Measurements from ENCODE around the gene IBA57.

The IBA57 gene

DNA sequence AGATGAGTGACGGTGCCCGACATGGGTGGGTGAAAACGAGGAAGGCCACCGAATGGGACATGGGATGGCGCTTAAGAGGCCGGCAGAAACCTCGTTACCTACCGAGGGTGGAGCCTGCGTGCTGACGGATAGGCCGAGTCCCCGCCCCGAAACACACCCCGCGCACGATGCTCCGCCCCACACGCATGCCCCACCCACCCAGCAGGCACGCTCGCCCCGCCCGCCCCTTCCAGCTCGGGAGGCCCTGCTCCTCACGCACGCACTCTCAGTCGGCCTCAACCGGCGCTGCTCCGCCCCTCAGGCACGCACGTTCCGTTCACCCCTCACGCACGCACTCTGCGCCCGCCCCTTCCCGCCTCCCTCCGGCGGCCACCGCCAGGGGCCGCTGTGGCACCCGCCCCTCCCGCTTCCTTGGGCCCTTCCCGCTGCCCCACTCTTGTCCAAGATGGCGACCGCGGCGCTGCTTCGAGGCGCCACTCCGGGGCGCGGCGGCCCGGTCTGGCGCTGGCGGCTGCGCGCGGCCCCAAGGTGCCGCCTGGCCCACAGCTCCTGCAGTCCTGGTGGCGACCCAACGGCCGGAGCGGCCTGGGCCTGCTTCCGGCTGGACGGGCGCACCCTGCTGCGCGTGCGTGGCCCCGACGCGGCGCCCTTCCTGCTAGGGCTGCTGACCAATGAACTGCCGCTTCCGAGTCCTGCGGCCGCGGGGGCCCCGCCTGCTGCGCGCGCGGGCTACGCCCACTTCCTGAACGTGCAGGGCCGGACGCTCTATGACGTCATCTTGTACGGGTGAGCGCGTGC, at the start of gene IBA57:
Gene IBA57 (plus strand): TSS at position 433 of the 798 bp plus-strand sequence. CDS start 13 bp downstream, at position 446.
- DNase-seq: peak; percentile 100

DNA sequence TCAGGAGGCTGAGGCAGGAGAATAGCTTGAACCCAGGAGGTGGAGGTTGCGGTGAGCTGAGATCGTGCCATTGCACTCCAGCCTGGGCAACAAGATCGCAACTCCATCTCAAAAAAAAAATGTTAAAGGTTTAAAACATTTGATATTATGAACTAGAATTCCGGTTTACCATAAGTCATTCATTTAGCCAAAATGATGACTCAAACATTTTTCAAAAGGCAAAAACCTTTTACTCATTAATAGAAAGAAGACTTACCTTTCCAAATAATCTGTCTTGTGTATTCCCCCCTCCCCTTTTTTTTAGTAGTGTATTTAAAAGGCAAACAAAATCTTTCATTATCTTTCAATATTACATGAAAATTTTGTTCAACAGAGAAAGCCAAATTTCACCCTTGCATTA, 48.3 kb upstream of the IBA57 start:
- DNase-seq: no peak

GRCh38 chr1:228118040-228118439, 47.6 kb upstream of the IBA57 start:
- DNase-seq: no peak

DNA sequence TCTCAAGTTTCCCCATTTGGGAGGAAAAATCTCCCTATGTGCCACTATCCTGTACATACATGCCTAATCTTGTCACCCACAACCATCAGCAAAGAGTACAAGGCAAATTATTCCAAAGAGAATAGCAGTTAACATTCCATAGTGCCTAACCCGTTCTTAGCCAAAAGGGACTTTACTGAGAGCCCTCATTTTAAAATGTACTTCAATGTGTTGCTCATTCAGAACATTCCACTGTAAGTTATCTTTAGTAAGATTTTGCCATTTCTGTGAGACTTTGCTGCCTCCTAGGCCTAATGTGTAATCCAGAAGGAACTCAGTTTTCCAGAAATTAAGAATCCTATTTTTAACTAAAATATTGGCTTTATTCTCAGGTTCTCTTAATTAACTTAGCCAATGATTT, 45.3 kb upstream of the IBA57 start:
- no peak for DNase-seq

GRCh38 chr1:228120857-228121489, 44.6 kb upstream of the IBA57 start:
- no peak for DNase-seq

- no peak for DNase-seq
These were observed 42.6 kb upstream of the IBA57 start for GRCh38 chr1:228122921-228123441.

DNA sequence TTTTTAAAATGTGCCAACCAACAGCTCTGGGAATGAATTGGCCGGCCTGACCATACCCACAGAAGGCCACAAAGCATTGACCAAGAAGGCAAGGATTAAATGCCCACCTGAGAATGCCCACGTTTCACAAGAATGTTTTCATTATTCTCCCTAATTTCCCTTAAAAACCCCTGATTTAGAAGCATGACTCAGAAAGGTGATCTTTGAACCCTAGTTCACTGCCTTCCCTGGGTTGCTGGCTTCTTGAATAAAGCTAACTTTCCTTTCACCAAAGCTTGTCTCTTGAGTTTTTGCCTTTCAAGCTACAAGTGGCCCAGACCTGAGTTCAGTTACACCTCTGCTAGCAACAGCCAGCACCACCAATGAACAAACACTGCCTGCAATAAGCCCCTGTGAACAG, 42.1 kb upstream of the IBA57 start:
- no peak for DNase-seq

- no peak for DNase-seq
These were observed 40.4 kb upstream of the IBA57 start for GRCh38 chr1:228125185-228125584.

DNA sequence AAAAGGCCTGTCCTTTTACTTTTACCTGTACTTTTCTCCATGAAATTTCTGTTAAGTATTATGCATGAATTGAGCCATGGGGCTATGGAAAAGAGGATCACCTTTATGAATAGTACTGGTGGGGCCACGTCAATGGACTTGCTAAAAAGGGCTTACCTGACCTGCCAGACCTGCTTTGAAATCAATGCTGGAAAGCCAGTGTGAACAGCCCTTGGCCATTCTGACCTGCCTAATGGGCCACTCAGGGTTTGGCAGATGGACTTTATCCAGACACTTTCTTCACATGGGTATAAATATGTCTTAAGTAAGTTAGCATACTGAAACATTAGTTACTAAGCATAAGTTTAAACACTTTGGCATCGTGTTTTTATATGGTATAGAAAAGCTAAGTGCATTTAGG, 33.8 kb upstream of the IBA57 start:
- no peak for DNase-seq

- no peak for DNase-seq
These were observed 31.0 kb upstream of the IBA57 start for GRCh38 chr1:228134591-228134990.

GRCh38 chr1:228136901-228137300, 28.7 kb upstream of the IBA57 start:
- no peak for DNase-seq

DNA sequence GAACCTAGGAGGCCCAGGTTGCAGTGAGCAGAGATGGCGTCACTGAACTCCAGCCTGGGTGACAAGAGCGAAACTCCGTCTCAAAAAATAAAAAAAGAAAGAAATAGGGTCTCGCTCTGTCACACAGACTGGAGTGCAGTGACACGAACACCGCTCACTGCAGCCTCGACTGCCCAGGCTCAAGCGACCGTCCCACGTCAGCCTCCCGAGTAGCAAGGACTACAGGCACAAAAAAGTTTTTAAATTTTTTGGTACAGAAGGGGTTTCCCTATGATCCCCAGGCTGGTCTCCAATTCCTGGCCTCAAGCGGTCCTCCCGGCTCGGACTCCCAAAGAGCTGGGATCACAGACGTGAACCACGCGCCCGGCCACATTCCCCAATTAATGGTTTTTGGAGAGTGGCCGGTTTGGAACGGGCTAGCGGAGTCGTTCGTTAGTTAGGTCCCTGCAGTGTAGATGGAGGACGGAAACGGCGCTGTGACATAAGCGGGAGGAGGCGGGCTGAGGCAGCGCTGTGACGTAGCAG, 26.1 kb upstream of the IBA57 start:
- no peak for DNase-seq

GRCh38 chr1:228139931-228140723, 25.5 kb upstream of the IBA57 start, which contains the start of gene GUK1:
Gene GUK1 (plus strand): TSS chr1:228140279. CDS start chr1:228140303, 24 bp downstream.
- DNase-seq: peak; percentile 100

DNA sequence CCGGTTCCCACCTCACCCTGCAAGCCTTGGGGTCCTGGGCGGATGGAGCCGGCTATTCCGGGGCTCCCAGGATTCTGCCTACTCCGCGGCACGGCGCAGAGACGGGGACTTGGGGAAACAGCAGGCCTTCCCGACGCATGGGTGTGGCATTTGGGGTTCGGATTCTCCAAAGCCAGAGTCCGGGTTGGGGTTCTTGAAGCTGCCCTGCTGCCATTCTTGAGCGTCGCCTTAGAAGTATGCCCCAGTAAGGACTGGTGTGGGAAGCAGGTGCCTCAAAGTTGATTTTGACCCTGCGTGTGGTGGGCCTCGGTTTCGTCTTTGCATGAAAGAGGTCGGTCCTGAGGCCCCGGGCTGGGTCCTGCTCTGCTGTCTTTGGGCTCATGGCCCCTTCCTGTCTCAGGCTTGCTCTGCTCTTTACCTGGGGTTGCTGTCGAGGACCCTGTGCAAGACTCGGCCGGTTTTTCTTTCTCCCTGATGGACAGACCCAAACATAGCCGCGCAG, 24.8 kb upstream of the IBA57 start:
- DNase-seq: no peak

GRCh38 chr1:228141226-228142044, 24.2 kb upstream of the IBA57 start:
- no peak for DNase-seq

DNA sequence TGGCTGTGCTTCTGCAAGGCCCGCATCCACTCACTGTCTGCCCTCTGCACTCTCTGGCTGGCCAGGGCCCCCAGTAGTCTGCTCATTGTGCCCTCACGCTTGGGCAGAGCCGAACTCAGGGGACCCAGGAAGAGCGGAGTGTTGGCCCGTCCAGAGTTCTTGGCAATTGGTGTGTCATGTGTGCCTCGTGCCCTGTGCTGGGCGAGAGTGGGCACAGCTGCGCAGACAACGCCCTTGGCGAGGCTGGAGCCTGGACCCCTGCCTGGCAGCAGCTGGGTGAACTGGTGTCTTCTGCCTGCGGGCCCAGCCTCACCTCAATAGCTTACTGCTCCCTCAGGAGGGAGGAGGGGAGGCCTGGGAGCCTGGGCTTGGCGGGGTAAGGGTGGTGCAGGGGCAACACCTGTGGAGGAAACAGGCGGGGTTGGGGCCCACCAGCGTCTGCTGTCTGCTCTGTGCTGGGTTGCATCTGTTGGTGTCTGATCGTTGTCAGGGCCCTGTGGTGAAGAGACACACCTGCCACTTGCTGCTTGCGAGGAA, 23.4 kb upstream of the IBA57 start:
- DNase-seq: no peak

GRCh38 chr1:228142701-228143136, 22.9 kb upstream of the IBA57 start:
- DNase-seq: no peak

GRCh38 chr1:228143480-228144192, 22.0 kb upstream of the IBA57 start:
- DNase-seq: no peak

DNA sequence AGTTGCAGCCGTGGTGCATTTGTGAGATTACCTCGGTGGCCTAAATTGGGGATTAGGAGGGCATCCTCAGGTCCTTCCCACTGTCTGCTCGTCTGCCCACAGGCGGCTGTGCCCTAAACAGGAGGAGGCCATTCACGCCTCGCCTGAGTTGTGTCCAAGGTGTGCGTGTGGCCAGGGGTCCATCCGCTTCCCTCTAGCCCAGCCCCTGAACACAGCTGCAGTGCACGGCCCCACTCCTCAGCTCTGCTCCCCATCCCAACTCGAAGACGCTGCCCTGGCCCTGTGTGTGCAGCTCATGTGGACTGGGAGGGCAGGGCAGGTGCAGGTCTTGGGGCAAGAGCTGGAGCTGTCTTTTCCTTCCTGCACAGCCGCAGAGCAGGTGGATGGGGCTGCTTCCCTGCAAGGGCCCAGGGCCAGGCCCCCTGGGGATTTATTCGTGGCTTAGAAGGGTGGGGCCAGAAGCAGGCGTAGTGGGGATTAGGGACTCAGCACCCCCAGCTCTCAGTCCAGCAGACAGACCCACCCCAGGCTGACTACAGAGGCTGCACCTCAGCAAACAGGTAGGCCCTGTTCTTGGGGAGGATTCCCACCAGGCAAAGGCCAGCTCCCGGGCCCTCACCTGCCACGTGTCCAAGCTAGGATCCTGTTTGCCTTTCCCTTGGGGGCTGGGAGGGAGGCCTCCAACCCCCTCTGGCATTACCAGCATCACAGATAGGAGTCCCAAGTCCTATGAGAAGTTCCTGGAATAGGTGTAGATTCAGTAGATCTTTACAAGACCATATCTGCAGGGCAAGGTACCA, 21.2 kb upstream of the IBA57 start:
- no peak for DNase-seq

- no peak for DNase-seq
These were observed 20.6 kb upstream of the IBA57 start for GRCh38 chr1:228144993-228145343.

All from activated CD4-positive, alpha-beta T cell treated with anti-CD3 and anti-CD28 coated beads, Interleukin-2, amount 50 U/mL, for 1 hour (primary cell).